Lung (tissue), 12 donors: ENCODE data around the gene HSF2. TPM values are rescaled to one million over a fixed set of nuclear protein-coding genes. Genes with fewer than 3 reads are reported as not detected.

ENCODE experiments used
- ATAC-seq: fragments of 200-7000 bp; cut with Tn5 transposase; one replicate; pipeline ENCODE4 v1.9.1; 2020; ENCODE audit warnings: moderate number of reproducible peaks; ENCODE audit not compliant: insufficient read depth, low FRiP score
- DNase-seq, 3 donors: peaks; one replicate each; pipeline ENCODE4 v3.0.0-alpha.2; 2013 to 2017
- H3K27ac ChIP-seq, 2 donors: one replicate each; pipeline ENCODE4 v1.5.1; 2013; ENCODE audit warnings: mild to moderate bottlenecking in 2 of 2, moderate library complexity in 2 of 2, control low read depth in 1 of 2, inconsistent platforms in 1 of 2, low read depth in 1 of 2, low read length in 1 of 2
- H3K27me3 ChIP-seq, 3 donors: one replicate each; pipeline ENCODE4 v1.5.1; 2013; ENCODE audit warnings: low read length in 2 of 3; ENCODE audit not compliant: control insufficient read depth in 3 of 3, insufficient read depth in 3 of 3
- H3K36me3 ChIP-seq, 4 donors: one replicate each; pipeline ENCODE4 v1.5.1; 2013; ENCODE audit warnings: low read length in 4 of 4, mild to moderate bottlenecking in 1 of 4, moderate library complexity in 1 of 4; ENCODE audit not compliant: control insufficient read depth in 4 of 4, insufficient read depth in 4 of 4
- H3K4me1 ChIP-seq, 5 donors: one replicate each; pipeline ENCODE4 v1.5.1; 2013; ENCODE audit warnings: low read length in 5 of 5, mild to moderate bottlenecking in 2 of 5, moderate library complexity in 1 of 5; ENCODE audit not compliant: control insufficient read depth in 5 of 5, insufficient read depth in 5 of 5
- H3K4me3 ChIP-seq: one replicate; pipeline ENCODE4 v1.5.1; 2013; ENCODE audit warnings: mild to moderate bottlenecking, control low read depth, moderate library complexity
- H3K9ac ChIP-seq, 2 donors: one replicate each; pipeline ENCODE4 v1.5.1; 2013; ENCODE audit warnings: low read length in 2 of 2, control low read depth in 1 of 2; ENCODE audit not compliant: insufficient read depth in 1 of 2
- H3K9me3 ChIP-seq, 4 donors: one replicate each; pipeline ENCODE4 v1.5.1; 2013; ENCODE audit warnings: low read length in 3 of 4, mild to moderate bottlenecking in 1 of 4, moderate library complexity in 1 of 4; ENCODE audit not compliant: control insufficient read depth in 4 of 4, insufficient read depth in 3 of 4
- CTCF ChIP-seq: IDR thresholded peaks from 2 replicates; pipeline ENCODE4 v1.5.1; 2012; ENCODE audit warnings: mild to moderate bottlenecking; ENCODE audit errors: control extremely low read depth, extremely low read depth
- WGBS, 2 donors: extraction: QIAGEN DNeasy Blood & Tissue Kit; methylation state at CpG; one replicate each; pipeline ENCODE4 v1.1.7; 2013; 5-methylcytosine and 5-hydroxymethylcytosine counted together
- polyA plus RNA-seq, 2 donors: library from polyadenylated mRNA; stranded (reverse); fragments of 200-250 nt; gene quantifications; one replicate each; pipeline ENCODE4 v1.2.1, GENCODE V29; 2013
- total RNA-seq, 2 donors: library from RNA; depleted of rRNA in 1 of 2; stranded (reverse); fragments of >200 nt in 1 of 2; gene quantifications; one replicate each; pipeline ENCODE4 v1.2.1, GENCODE V29; 2014 to 2021
- donor health status: control.
- donor health status: control.
- donor health status: Bipolar disorder and iron deficiency.
- donor health status: healthy.
- donor health status: DM: yes; HTN: yes; CAD: no.

Gene HSF2
- total and polyA plus RNA-seq, 4 donors: 7.0 to 36.8 (median 8.7) TPM

- no peak for ATAC-seq
- WGBS, 2 donors: 73 to 80% methylated on average over 8 of the region's 8 CpGs
- DNase-seq: no peak
- H3K4me3 ChIP-seq: no peak overlapping the region
- TF ChIP-seq CTCF: no peak
- no peaks in the 10 kb centered on the region for H3K9me3 ChIP-seq
- H3K27ac ChIP-seq: no peak overlapping the region
- H3K9ac ChIP-seq: no peak overlapping the region
- no peaks in the 10 kb centered on the region for H3K4me1 ChIP-seq
- no peaks in the 10 kb centered on the region for H3K27me3 ChIP-seq
- no peaks in the 10 kb centered on the region for H3K36me3 ChIP-seq
Measured at GRCh38 chr6:122393351-122393896, 6.0 kb upstream of the HSF2 start.

- peaks cover 0 to 4% (median under 1%) of the 10 kb centered on the region in 5 donors for H3K4me1 ChIP-seq
- no peak for DNase-seq
- no peaks in the 10 kb centered on the region for H3K27me3 ChIP-seq
- no peaks in the 10 kb centered on the region for H3K36me3 ChIP-seq
- H3K9ac ChIP-seq: no peak overlapping the region
- no peak overlapping the region for H3K4me3 ChIP-seq
- 76 to 86% methylated on average over 5 of the region's 5 CpGs for WGBS, 2 donors
- H3K27ac ChIP-seq: no peak overlapping the region
- TF ChIP-seq CTCF: no peak
- no peaks in the 10 kb centered on the region for H3K9me3 ChIP-seq
- ATAC-seq: no peak
Measured at GRCh38 chr6:122394016-122394415, 5.4 kb upstream of the HSF2 start.

GRCh38 chr6:122399055-122399347 is 451 bp upstream of the HSF2 start:
- ATAC-seq (no peak), DNase-seq (no peak)
- Histone ChIP-seq H3K36me3 (no peaks in the 10 kb centered on the region), H3K27ac (peak overlapping the region; percentile 54 to 80), H3K4me3 (peak overlapping the region; percentile 16), H3K9me3 (no peaks in the 10 kb centered on the region), H3K9ac (peak overlapping the region in 1 of 2 donors; percentile 88), H3K27me3 (no peaks in the 10 kb centered on the region), H3K4me1 (peaks cover 1 to 16% (median 13%) of the 10 kb centered on the region in 5 donors)
- TF ChIP-seq CTCF: no peak
- WGBS, 2 donors: 0% methylated on average over 2 of the region's 2 CpGs

GRCh38 chr6:122400121-122400450 is 634 bp downstream of the HSF2 start:
- H3K9ac ChIP-seq: peak overlapping the region; percentile 93 to 95
- no peaks in the 10 kb centered on the region for H3K9me3 ChIP-seq
- no peak for DNase-seq
- H3K27me3 ChIP-seq: no peaks in the 10 kb centered on the region
- ATAC-seq: no peak
- H3K4me3 ChIP-seq: peak overlapping the region; percentile 100
- no peak for TF ChIP-seq CTCF
- H3K36me3 ChIP-seq: no peaks in the 10 kb centered on the region
- WGBS, 2 donors: 1% methylated on average over 20 of the region's 20 CpGs
- peak overlapping the region; percentile 89 to 95 for H3K27ac ChIP-seq
- peaks cover 1 to 16% (median 13%) of the 10 kb centered on the region in 5 donors for H3K4me1 ChIP-seq
